Measurements from ENCODE around the gene CDCA7. TPM values are rescaled to one million over a fixed set of nuclear protein-coding genes. Genes with fewer than 3 reads are reported as not detected.
A peak's percentile ranks its signal among the peaks of the same experiment; 100 is the strongest.
"Not testable (repeated sequence)": the region's sequence is repeated elsewhere in the genome, so short reads cannot be mapped to it uniquely, and the experiment has no call there.

The CDCA7 gene
- total RNA-seq, 1 donor from 2014 or later, result 2.2 TPM

DNA sequence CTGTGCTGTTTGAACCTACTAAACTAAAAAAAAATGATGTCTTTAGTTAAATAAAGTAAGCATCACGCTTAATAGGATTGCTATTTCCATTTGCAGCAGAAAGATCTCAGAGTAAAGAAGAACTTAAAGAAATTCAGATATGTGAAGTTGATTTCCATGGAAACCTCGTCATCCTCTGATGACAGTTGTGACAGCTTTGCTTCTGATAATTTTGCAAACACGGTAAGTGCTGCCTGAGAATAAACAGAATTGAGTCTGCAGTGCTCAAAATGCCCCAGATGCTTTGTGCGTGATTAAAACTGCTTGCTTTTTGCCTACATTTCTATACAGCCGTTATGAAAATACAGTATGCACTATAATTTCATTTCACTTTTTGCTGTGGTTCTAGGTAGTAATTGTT is 3.9 kb downstream of the CDCA7 start:
- DNase-seq (ENCODE audit: low spot score), result no peak

- no peak for DNase-seq (ENCODE audit: low spot score)
Measured at GRCh38 chr2:173359231-173359630, 4.6 kb downstream of the CDCA7 start.

DNA sequence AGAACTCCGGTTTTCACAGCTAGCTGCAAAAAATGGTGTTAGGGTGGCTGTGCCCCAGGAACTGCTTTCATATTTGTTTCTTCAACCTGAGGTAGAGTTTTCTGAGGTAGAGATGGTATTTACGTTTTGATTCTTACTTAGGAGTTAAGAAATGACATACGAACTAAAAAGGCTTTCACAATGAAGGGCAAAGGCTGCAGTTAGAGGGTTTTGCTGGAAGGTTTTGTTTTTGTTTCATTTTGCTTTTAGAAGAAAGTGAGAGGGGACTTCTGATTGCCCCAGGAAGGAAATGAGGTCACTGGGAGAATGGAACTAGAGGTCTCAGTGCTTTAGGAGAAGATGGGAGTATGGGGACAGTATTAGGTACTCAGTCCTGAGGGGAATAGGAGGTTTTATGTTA is 15.5 kb downstream of the CDCA7 start:
- no peak for DNase-seq (ENCODE audit: low spot score)

DNA sequence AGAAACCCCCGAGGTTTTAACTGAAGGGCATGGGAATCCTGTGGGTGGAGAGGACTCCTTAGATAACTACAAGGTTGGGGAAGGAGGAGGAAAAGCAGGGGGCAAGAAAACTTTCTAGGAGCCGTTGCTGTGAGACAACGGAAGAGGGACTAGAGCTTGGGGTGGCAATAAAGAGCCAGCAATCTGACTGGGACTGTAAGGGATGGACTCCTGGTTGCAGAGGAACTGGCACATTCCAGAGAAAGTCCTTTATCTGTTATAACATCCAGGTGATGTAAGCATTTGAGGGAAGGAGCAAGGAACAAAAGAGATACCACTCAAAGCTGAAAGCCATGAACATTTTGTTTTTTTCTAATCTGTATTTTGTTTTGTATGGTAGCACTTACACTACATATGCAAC is 16.4 kb downstream of the CDCA7 start:
- no peak for DNase-seq (ENCODE audit: low spot score)

GRCh38 chr2:173373290-173373689 is 18.6 kb downstream of the CDCA7 start:
- no peak for DNase-seq (ENCODE audit: low spot score)

DNA sequence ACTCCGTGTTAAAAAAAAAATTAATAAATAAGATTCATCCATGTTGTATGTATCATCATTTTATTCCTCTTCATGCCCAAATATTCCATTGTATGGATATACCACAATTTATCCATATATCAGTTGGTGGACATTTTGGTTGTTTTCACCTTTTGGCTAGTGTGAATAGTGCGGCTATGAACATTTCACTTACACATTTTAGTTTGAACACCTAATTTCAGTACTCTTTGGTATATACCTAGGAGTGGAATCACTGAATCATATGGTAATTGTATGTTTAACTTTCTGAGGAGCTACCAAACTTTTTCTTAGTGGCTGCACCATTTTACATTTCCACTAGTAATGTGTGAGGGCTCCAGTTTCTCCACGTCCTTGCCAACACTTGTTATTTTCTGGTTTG is 20.0 kb downstream of the CDCA7 start:
- no peak for DNase-seq (ENCODE audit: low spot score)

DNA sequence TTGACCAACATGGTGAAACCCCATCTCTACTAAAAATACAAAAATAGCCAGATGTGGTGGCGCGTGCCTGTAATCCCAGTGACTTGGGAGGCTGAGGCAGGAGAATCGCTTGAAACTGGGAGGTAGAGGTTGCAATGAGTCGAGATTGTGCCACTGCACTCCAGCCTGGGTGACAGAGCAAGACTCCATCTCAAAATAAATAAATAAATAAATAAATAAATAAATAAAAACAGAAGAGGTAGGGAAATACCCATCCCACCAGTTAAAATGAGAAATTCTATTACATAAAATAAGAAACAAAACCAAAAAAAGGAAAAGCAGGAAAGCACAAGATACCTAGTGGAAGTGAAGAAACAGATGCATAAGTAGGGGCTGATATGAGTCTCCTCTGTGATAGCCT is 30.9 kb downstream of the CDCA7 start:
- not testable (repeated sequence) for DNase-seq (ENCODE audit: low spot score)

DNA sequence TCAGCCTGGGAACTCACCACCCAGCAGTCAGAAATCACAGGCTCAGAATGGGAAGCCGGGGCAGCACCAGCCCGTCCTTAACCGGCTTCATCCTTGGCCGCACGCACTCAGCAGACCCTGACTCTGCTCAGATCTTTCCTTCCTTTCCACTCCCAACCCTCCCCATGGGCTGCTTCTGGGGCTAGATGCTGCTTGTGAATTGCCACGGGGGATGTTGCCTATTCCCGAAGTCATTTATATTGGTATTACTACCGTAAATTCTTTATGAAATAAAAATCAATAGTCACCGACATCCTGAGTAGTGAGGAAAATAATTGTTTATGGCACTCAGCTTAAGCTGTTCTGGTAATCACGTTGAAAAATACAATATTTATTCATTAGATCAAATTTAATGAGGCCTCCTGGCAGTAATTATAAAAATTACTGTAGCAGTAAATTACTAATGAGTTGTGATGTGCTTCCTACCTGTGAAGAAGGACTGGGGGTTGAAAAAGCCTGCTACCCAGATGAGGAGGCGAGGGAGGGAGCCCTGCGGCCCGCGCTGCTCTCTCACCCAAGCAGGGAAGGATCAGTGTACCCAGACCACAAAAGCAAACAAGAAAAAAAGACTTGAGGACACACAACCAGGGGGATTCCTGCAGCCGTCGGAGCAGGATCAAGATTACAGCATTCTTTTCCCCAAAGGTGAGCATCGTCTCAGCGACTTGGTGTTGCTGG is 31.5 kb downstream of the CDCA7 start:
- no peak for DNase-seq (ENCODE audit: low spot score)

DNA sequence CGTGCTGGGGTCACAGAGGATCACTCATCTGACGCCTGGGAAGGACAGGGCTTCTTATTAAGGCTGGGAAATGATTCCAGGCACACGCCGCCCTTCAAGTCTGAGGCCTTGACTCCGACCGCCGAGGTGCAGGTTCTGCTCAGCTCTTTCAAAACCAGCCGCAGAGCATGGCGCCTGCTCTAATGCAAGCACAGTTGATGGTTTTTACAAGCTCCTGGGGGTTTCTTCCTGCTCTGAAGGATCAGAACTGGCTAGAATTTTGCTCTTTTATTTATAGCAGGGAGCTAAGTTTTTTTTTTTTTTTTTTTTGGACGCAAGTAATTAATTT is 32.0 kb downstream of the CDCA7 start:
- DNase-seq (ENCODE audit: low spot score), result no peak

DNA sequence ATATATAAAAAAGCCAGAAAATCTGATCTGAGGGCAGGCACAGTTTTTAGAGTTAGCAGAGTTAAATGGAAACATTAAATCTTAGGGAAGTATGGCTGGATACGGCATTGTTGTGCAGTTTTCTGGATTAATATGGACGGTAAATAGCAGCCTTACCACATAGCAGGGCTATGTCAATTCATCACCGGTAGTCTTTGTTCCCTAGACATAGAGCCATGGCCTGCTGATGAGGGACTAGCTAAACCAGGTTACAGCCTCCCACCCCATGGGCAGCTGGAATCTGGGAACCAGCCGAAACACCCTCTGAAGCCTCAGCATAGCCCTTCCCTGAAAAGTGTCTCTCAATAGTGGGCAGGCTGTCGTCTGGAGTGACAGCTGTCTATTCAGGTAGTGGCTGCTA is 32.4 kb downstream of the CDCA7 start:
- no peak for DNase-seq (ENCODE audit: low spot score)

GRCh38 chr2:173387660-173388059 is 33.0 kb downstream of the CDCA7 start:
- no peak for DNase-seq (ENCODE audit: low spot score)

DNA sequence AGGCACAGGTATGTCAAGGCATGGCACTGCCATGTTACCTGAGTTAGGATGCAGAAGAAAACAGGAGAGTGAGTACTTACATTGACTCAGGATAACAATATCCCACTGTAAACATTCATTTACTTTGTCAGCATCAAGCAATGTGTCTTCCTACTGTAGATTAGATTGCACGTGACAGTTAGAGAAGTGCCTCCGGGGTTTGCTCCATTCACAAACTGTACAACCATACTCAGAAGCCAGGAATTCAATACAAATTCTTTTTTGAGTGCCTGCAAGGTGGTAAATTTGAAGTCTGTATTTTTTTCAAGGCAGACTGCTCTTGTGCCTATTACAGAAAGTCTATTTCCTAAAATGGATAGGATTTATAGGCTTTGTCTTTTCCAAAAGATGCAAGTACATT is 34.1 kb downstream of the CDCA7 start:
- no peak for DNase-seq (ENCODE audit: low spot score)

DNA sequence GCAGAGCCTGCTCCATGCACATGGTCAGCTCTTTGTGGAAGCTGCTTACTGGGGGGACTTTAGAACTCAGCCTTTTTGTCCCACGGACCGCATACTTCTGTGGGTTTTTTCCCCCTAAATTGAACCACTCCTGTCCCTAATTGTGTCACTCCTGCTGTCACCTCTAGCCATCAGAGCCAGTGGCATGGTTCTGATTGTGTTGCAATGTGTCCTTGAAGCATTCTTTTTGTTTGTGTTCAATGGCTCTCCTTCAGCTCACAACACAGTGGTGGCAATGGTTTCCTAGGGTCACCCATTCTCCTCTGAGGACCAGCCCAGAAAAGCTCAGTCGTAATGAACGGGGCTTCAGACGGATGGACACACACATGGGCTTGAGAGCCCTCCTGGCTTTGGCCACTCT is 35.4 kb downstream of the CDCA7 start:
- no peak for DNase-seq (ENCODE audit: low spot score)

- no peak for DNase-seq (ENCODE audit: low spot score)
Measured at GRCh38 chr2:173392731-173393130, 38.1 kb downstream of the CDCA7 start.

DNA sequence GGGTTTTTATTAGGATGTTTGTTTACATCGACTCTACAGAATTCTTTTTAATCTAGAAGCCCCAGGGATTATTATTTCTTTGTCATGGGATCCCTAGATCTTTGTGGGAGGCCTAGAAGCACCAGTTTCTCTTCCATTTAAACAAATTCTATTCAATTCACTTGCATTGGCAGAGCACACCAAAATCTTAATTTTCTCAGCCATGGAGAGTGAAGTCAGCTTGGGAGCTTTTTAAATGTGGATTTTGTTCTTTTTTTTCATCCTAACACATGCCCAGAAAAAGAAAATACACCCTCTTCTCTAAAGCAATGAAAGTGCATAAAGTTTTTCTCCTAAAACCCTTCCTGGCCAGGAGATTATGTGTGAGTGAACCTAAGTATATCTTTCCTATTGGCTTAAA is 38.5 kb downstream of the CDCA7 start:
- no peak for DNase-seq (ENCODE audit: low spot score)

- no peak for DNase-seq (ENCODE audit: low spot score)
Measured at GRCh38 chr2:173393636-173394035, 39.0 kb downstream of the CDCA7 start.

GRCh38 chr2:173394091-173394974 is 39.7 kb downstream of the CDCA7 start:
- DNase-seq (ENCODE audit: low spot score), result no peak

GRCh38 chr2:173395567-173396351 is 41.1 kb downstream of the CDCA7 start:
- DNase-seq (ENCODE audit: low spot score), result no peak

- no peak for DNase-seq (ENCODE audit: low spot score)
Measured at GRCh38 chr2:173397539-173397938, 42.9 kb downstream of the CDCA7 start.

DNA sequence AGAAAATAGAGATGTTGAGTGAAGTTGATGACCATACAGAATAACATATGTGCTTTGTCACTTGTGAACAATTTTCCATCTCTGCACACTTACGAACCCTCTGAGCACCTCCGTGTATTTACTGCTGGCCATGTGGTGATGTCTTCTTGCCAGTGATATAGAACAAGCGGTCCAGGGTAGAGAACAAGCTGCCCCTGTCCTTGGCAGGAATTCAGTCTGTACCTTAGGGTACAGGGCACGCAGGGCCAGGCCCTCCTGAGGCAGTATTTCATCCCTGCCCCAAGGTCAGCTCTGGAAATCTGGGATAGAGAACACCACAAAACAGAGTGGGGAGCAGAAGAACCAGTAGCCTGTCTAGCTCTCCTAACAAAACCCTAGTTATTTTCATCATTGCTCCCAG is 44.6 kb downstream of the CDCA7 start:
- no peak for DNase-seq (ENCODE audit: low spot score)

DNA sequence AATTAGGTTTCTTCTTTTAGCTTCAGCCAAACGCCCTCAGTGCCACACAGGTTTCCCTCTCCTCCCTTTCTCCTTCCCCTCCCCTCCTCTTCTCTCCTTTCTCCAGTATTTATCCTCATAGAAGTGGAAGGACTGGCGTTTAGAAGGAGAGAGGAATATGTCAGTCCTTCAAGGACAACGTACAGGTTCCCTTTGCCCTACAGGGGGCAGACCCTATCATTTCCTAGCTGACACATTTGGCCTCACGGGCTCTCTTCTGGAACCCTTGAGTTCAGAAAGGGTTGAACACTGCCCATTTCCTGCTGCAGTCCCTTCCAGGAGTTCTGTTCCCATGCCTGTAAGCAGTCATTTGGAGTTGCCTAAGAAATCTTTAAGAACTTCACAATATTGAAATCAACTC is 46.1 kb downstream of the CDCA7 start:
- DNase-seq (ENCODE audit: low spot score), result no peak

GRCh38 chr2:173401716-173402326 is 47.1 kb downstream of the CDCA7 start:
- peak; percentile 41 for DNase-seq (ENCODE audit: low spot score)

All from umbilical cord (tissue), 2 donors.